Motor neuron (in vitro differentiated cells): Measurements from ENCODE around the gene TNFAIP3. TPM values are rescaled to one million over a fixed set of nuclear protein-coding genes. Genes with fewer than 3 reads are reported as not detected.

Source experiments
- ATAC-seq, 8 experiments: fragments of 200-7000 bp; cut with Tn5 transposase; replicated peaks in 6 of 8; 2 replicates each; pipeline ENCODE4 v1.8.0; 2021; ENCODE audit warnings: mild to moderate bottlenecking in 8 of 8, moderate library complexity in 8 of 8
- H3K27ac ChIP-seq, 2 donors: fragments of 250-450 bp; sonication (Bioruptor Pico); 2 replicates each; pipeline ENCODE4 v1.9.0; 2021; ENCODE audit warnings: antibody characterized with exemption in 2 of 2, mild to moderate bottlenecking in 2 of 2, moderate library complexity in 1 of 2
- H3K4me1 ChIP-seq, 2 donors: fragments of 250-450 bp; sonication (Bioruptor Pico); replicated peaks in 1 of 2; 2 replicates each; pipeline ENCODE4 v1.6.1; 2021; ENCODE audit warnings: antibody characterized with exemption in 2 of 2, mild to moderate bottlenecking in 2 of 2, moderate library complexity in 1 of 2
- H3K4me3 ChIP-seq, 5 donors: fragments of 250-450 bp; sonication (Bioruptor Pico); 2 replicates each; pipeline ENCODE4 v1.9.0; 2021; ENCODE audit warnings: antibody characterized with exemption in 5 of 5, mild to moderate bottlenecking in 5 of 5, moderate library complexity in 4 of 5
- WGBS, 10 experiments: fragments of 450-650 bp; shearing (Covaris generic); methylation state at CpG; one replicate each; pipeline ENCODE4 v1.0.0; 2022; 5-methylcytosine and 5-hydroxymethylcytosine counted together
- in situ Hi-C, 9 experiments: fragments of 400-800 bp; cut with MboI; loops; one replicate each; pipeline ENCODE4 v1.15.0; 2021; ENCODE audit warnings: low sequenced_read_pairs in 9 of 9, low pct_unique_long_range_greater_than_20kb in 2 of 9; ENCODE audit not compliant: unreplicated experiment in 9 of 9
- total RNA-seq, 8 experiments: library from RNA; unstranded; fragments of 300-600 nt; gene quantifications; 2 replicates each; pipeline versions ENCODE4 v1.2.3 to v1.2.4, GENCODE V29; 2022

Gene TNFAIP3
- total RNA-seq, 8 experiments from 2014 or later: 2.2 to 10.0 (median 3.9) TPM

DNA sequence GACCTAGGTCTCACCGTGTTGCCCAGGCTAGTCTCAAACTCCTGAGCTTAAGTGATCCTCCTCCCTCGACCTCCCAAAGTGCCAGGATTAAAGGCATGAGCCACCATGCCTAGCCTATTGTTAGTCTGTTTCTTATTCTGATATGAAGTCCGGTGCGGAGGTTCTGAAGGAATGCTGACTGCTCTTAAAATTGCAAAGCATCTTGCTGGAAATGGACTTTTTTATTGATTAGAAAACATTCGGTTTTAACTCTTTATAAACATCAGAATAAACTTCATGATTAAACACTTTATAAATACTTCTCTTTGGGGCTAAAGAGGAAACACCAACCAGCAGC, 3.2 kb downstream of the TNFAIP3 start:
- Histone ChIP-seq H3K4me1 (peaks cover 6 to 13% of the 10 kb centered on the region in 2 donors), H3K27ac (no peak overlapping the region), H3K4me3 (no peak overlapping the region)
- in situ Hi-C loops: loop anchor here in 3 of 9 experiments (25.0 kb wide), 2 partner anchors 158 to 242 kb away; partner anchors contain the start of gene PERP (in 1 of the 3)
- no peak for ATAC-seq
- WGBS, 10 experiments: 20 to 90% (median 69%) methylated on average over 1 to 5 of the region's 5 CpGs

DNA sequence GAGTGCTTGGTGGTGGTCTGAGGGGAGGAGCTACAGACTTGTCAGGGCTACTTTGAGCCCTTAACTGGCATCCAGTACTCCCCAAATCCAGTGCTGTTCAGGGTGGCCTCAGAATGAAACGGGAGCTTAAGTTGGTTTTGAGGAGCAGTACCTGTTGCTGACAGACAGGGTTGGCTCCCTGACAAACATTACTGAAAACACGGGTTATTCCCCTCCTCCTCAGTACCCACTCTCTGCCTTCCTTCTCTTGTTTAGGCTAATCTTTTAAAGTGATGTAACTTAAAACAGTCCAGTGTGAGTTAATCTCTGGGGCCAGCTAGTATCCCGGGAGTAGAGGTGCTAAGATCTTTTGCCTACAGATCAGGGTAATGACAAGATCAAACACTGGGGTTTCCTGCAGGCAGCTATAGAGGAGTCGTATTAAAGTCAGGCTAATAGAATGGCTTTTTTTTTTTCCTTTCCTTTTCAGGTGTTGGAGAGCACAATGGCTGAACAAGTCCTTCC, 3.7 kb downstream of the TNFAIP3 start:
- in situ Hi-C loops: loop anchor here in 3 of 9 experiments (25.0 kb wide), 2 partner anchors 158 to 242 kb away; partner anchors contain the start of gene PERP (in 1 of the 3)

DNA sequence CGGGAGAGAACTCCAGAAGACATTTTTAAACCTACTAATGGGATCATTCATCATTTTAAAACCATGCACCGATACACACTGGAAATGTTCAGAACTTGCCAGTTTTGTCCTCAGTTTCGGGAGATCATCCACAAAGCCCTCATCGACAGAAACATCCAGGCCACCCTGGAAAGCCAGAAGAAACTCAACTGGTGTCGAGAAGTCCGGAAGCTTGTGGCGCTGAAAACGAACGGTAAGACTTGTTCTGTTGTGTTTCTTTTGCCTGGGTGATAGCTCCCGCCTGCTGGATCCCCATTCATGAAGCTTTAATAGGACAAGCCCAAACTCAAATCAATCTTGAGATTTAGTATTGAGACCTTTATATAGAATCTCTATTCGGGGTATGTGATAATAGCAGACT, 4.2 kb downstream of the TNFAIP3 start:
- in situ Hi-C loops: loop anchor here in 3 of 9 experiments (25.0 kb wide), 2 partner anchors 159 to 241 kb away; partner anchors contain the start of gene PERP (in 1 of the 3)
- H3K4me3 ChIP-seq: no peak overlapping the region

More for the DNA sequence above, 3.7 kb downstream of the TNFAIP3 start:
- WGBS, 10 experiments: 9 to 80% (median 35%) methylated on average over 1 to 4 of the region's 4 CpGs
- H3K27ac ChIP-seq: no peak overlapping the region
- H3K4me3 ChIP-seq: no peak overlapping the region
- peaks cover 6 to 12% of the 10 kb centered on the region in 2 donors for H3K4me1 ChIP-seq
- ATAC-seq: no peak

DNA sequence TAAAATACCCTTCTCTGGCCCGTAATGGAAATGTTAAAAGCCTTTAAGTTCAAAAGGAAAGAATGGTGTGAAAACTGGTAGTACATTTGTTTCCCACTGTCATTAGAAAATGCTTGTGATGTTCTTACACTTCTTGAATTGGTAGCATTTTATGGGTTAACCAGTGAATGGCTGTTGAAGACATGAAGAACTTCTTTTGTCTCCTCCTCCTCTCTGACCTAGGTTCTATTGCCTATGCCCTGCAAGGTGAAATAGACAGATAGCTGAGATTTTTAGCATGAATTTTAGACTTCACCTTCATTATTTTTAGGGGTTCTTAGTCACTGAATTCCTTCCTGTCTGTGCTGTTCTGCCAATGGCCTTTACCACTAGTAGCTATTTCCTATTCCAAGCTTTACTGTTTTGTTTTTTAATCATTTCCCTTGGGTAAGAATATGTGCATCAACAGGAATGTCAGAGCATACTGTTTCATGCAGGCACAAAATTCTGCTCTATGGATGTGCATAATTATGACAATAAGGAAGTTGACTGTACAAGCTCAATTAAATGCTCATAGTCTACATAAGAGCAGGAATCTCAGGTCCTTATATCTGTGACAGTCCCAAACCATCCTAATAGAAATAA, 4.9 kb downstream of the TNFAIP3 start:
- in situ Hi-C loops: loop anchor here in 3 of 9 experiments (25.0 kb wide), 2 partner anchors 160 to 240 kb away; partner anchors contain the start of gene PERP (in 1 of the 3)
- Histone ChIP-seq H3K4me1 (peaks cover 3 to 7% of the 10 kb centered on the region in 2 donors), H3K27ac (no peak overlapping the region), H3K4me3 (no peak overlapping the region)
- 38 to 100% (median 83%) methylated on average over 1 of the region's 1 CpG; no CpG with 5 or more reads in 3 of the 10 experiments for WGBS, 10 experiments
- peak in 3 of 8 experiments; percentile 3 to 53 (median 6) for ATAC-seq

More for the DNA sequence above, 4.2 kb downstream of the TNFAIP3 start:
- 20 to 95% (median 79%) methylated on average over 3 to 11 of the region's 11 CpGs; no CpG with 5 or more reads in 1 of the 10 experiments for WGBS, 10 experiments
- Histone ChIP-seq H3K27ac (no peak overlapping the region), H3K4me1 (peaks cover 3 to 7% of the 10 kb centered on the region in 2 donors)
- ATAC-seq: no peak

DNA sequence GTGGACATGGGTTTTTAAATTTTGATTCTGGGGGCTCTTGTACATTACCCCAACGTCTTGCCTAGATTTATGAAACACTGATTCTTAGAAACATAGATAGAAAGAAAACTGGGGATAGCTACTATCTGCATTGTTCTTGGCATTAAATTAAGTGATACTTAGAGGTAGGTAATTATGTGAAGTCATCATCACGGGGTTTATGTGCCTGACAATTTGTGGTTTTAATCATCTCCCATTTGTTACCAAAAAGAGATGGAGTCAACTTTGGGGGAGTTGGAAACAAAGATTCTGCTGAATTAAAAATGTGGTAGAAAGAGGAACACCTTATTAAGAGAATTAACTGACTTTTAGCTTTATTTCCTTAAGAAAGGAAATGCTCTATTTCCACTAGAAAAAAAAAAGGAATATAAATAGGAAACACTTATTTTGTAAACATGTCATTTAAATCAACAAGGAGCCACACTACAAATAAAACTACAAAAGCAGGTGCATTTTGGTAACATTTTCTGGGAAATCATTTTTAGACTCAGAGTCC, 5.6 kb downstream of the TNFAIP3 start:
- ATAC-seq: no peak
- peaks cover 3 to 7% of the 10 kb centered on the region in 2 donors for H3K4me1 ChIP-seq
- 46 to 100% (median 82%) methylated on average over 1 to 2 of the region's 2 CpGs for WGBS, 10 experiments
- in situ Hi-C loops: loop anchor here in 3 of 9 experiments (25.0 kb wide), 2 partner anchors 160 to 240 kb away; partner anchors contain the start of gene PERP (in 1 of the 3)
- H3K27ac ChIP-seq: no peak overlapping the region
- no peak overlapping the region for H3K4me3 ChIP-seq

DNA sequence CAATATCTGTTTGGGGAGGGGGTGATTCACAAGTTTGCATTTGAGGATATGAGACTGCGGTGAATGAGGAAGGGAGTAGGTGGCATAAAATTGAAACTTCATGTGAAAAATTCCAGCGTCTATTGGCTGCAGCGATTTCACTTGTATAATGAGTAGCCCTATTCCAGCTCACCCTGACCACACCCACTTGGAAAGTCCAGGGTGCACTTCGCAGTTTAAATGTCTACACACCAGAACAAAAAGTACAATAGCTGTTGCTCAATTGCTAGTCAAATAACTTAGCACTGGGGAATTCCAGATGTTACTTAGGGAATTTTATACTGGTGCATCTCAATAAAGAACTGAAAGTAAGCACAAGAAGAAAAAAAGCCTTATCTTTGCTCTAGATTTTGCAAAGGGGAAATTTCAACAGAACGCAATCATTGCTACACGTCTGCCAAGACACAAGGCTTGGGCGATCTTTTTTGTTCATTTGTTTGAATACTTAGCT, 6.3 kb downstream of the TNFAIP3 start:
- no peak overlapping the region for H3K27ac ChIP-seq
- WGBS, 10 experiments: 0 to 86% (median 62%) methylated on average over 2 to 7 of the region's 7 CpGs
- ATAC-seq: peak in 5 of 8 experiments; percentile 37 to 89 (median 73)
- H3K4me3 ChIP-seq: no peak overlapping the region
- in situ Hi-C loops: loop anchor here in 3 of 9 experiments (25.0 kb wide), 2 partner anchors 161 to 239 kb away; partner anchors contain the start of gene PERP (in 1 of the 3)
- peaks cover under 1 to 6% of the 10 kb centered on the region in 2 donors for H3K4me1 ChIP-seq

DNA sequence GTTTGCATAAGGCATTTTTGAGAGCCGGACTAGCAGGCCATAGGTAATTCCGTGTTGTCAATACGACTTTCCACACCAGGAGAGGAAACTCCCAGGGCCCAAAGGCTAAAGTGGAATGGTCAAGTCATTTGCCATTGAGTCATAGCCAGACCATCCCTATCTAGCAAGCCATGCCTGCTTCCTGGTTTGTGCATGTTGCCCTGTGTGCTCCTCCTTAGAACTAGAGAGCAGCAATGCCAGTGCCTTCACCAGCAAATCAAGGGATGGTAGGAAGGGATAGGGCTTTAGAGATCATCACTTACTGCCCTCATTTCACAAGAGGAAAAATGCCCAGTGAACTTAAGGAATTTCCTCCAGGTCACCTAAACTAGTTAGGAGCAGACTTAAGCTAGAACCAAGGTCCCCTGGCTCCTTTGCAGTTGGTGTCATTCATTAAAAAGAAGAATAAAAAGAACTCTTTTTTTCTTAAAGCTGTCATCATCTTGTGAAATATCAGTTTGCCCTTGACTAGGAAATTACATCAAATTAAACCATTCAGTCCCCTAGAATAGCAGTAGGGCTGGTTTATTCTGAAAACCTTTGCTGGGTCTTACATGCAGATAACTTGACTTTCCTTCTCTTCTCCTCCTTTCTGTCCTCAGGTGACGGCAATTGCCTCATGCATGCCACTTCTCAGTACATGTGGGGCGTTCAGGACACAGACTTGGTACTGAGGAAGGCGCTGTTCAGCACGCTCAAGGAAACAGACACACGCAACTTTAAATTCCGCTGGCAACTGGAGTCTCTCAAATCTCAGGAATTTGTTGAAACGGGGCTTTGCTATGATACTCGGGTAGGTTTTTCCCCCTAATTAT, 7.4 kb downstream of the TNFAIP3 start:
- peak in 2 of 8 experiments; percentile 36 to 45 for ATAC-seq
- WGBS, 10 experiments: 70 to 100% (median 95%) methylated on average over 3 to 11 of the region's 11 CpGs; no CpG with 5 or more reads in 1 of the 10 experiments
- no peak overlapping the region for H3K4me3 ChIP-seq
- no peak overlapping the region for H3K27ac ChIP-seq
- in situ Hi-C loops: loop anchor here in 3 of 9 experiments (5.0 to 25.0 kb wide), 3 partner anchors 68 to 238 kb away; partner anchors contain the start of gene PERP (in 1 of the 3)
- peaks cover 0 to 5% of the 10 kb centered on the region in 2 donors for H3K4me1 ChIP-seq

- in situ Hi-C loops: loop anchor here in 1 of 9 experiments (5.0 kb wide), 1 partner anchor 67 kb away; no protein-coding TSS in a partner anchor
- H3K4me3 ChIP-seq: no peak overlapping the region
- H3K27ac ChIP-seq: no peak overlapping the region
- no peak for ATAC-seq
- peaks cover 0 to 5% of the 10 kb centered on the region in 2 donors for H3K4me1 ChIP-seq
- WGBS, 10 experiments: 74 to 100% (median 95%) methylated on average over 1 to 6 of the region's 6 CpGs
Observed at GRCh38 chr6:137875058-137875520, 8.0 kb downstream of the TNFAIP3 start.

DNA sequence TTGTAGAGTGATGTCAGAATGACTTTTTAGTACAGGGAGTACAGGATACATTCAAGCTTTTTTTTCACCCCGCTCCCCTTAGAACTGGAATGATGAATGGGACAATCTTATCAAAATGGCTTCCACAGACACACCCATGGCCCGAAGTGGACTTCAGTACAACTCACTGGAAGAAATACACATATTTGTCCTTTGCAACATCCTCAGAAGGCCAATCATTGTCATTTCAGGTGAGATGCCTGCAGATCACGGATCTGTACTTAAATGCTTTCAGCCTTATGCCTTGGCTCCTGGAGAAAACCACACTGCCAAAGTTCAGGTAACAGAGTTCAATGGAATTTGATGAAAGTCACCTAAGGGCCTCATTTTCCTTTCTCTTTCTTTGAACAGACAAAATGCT, 8.5 kb downstream of the TNFAIP3 start:
- WGBS, 10 experiments: 88 to 100% (median 98%) methylated on average over 1 to 3 of the region's 3 CpGs; no CpG with 5 or more reads in 2 of the 10 experiments
- in situ Hi-C loops: loop anchor here in 1 of 9 experiments (5.0 kb wide), 1 partner anchor 67 kb away; no protein-coding TSS in a partner anchor
- Histone ChIP-seq H3K27ac (no peak overlapping the region), H3K4me1 (peaks cover 0 to 9% of the 10 kb centered on the region in 2 donors), H3K4me3 (no peak overlapping the region)
- ATAC-seq: no peak

DNA sequence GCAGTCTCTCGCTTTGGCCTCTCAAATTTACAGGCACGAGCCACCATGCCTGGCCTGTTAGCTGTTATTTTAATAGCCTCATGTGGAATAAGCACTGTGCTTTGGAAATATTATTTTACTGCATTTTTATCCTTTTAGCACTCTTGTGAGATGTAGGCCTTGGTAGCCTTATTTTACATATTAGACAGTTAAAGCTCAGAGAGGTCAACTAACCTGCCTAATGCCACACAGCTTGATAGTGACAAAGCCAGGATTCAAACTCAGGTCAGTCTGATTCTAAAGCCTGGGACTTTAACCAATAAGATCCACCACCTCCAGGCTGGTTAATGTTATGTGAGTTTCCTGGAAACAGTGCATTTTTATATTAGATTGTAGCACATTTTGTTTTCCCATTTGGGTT, 9.5 kb downstream of the TNFAIP3 start:
- no peak overlapping the region for H3K4me3 ChIP-seq
- WGBS, 10 experiments: 83 to 100% (median 100%) methylated on average over 1 to 2 of the region's 2 CpGs; no CpG with 5 or more reads in 3 of the 10 experiments
- in situ Hi-C loops: loop anchor here in 1 of 9 experiments (5.0 kb wide), 1 partner anchor 66 kb away; no protein-coding TSS in a partner anchor
- H3K4me1 ChIP-seq: peaks cover 0 to 9% of the 10 kb centered on the region in 2 donors
- ATAC-seq: no peak
- H3K27ac ChIP-seq: no peak overlapping the region

GRCh38 chr6:137877113-137877512, 10.1 kb downstream of the TNFAIP3 start:
- 71 to 100% (median 96%) methylated on average over 1 to 3 of the region's 3 CpGs for WGBS, 10 experiments

GRCh38 chr6:137877606-137878005, 10.5 kb downstream of the TNFAIP3 start:
- in situ Hi-C loops: loop anchor here in 1 of 9 experiments (5.0 kb wide), 1 partner anchor 65 kb away; no protein-coding TSS in a partner anchor

More at GRCh38 chr6:137877113-137877512, 10.1 kb downstream of the TNFAIP3 start:
- Histone ChIP-seq H3K27ac (no peak overlapping the region), H3K4me3 (no peak overlapping the region), H3K4me1 (peaks cover 0 to 9% of the 10 kb centered on the region in 2 donors)
- in situ Hi-C loops: loop anchor here in 1 of 9 experiments (5.0 kb wide), 1 partner anchor 65 kb away; no protein-coding TSS in a partner anchor
- ATAC-seq: no peak

More at GRCh38 chr6:137877606-137878005, 10.5 kb downstream of the TNFAIP3 start:
- H3K4me3 ChIP-seq: no peak overlapping the region
- 70 to 100% (median 90%) methylated on average over 2 to 5 of the region's 5 CpGs; no CpG with 5 or more reads in 1 of the 10 experiments for WGBS, 10 experiments
- ATAC-seq: no peak
- H3K4me1 ChIP-seq: peaks cover 0 to 9% of the 10 kb centered on the region in 2 donors
- H3K27ac ChIP-seq: no peak overlapping the region
